NCI-H2171 treated with DMSO at 0.1 percent for 48 hours (cell line): ENCODE results near the gene FAM20C.
"Not testable (repeated sequence)": the region's sequence is repeated elsewhere in the genome, so short reads cannot be mapped to it uniquely, and the experiment has no call there.

Experiments used
- DNase-seq: peaks from one replicate; lab custom pipeline; 2025; lab: John Stamatoyannopoulos, UW

Gene FAM20C

DNA sequence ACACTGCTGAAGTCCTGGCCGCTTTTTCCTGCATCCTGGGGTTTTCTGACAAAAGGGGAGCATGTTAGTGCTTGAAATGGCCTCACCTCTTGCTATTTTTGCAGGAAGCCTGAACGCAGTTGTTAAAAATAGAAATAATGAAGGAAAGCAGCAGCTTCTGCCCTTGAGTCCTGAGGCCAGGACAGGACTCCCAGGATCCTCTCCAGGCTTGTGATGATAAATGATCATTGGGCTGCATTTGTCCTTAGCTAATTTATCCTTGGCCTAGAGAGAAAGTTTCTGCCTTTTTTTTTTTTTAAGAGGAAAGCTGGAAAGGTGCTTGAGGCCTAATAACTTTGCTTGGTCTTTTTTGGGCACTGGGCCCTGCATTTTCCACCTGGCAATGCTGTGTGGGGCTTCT is 17.7 kb upstream of the FAM20C start:
- DNase-seq, result no peak

DNA sequence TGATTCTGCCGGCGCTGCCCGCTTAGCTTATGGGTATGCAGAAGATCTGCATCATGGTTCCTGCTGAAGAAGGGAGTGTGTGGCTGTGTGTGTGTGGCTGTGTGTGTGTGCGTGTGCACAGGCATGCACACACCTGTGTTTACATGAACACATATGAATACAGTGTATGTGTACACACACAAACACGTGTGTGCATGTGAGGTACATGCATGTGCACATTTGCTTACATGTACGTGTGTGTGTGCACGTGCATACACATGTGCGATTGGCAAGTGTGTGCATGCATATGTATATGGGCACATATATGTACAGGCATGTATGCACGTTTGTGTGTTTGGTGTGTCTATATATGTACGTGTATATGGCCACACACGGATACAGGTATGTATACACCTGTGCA is 16.4 kb upstream of the FAM20C start:
- DNase-seq, result no peak

DNA sequence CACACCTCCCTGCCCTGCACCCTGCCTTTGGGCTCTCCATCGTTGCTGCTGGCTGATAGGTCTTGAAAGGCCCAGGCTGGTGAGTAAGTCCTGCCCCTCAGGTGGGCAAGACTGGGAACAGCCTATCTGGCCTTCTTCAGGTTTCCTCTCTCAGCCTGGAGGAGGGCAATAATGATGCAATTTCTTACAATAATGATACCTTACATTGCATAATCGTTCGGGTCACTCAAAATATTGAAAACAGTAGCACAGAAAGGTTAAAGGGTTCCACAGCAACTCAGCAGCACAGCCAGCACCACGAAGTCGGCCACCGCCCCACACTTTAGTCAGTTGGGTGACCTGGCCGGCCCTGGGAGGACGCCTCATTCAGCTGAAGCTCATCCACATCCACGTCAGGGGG is 16.0 kb upstream of the FAM20C start:
- no peak for DNase-seq

DNA sequence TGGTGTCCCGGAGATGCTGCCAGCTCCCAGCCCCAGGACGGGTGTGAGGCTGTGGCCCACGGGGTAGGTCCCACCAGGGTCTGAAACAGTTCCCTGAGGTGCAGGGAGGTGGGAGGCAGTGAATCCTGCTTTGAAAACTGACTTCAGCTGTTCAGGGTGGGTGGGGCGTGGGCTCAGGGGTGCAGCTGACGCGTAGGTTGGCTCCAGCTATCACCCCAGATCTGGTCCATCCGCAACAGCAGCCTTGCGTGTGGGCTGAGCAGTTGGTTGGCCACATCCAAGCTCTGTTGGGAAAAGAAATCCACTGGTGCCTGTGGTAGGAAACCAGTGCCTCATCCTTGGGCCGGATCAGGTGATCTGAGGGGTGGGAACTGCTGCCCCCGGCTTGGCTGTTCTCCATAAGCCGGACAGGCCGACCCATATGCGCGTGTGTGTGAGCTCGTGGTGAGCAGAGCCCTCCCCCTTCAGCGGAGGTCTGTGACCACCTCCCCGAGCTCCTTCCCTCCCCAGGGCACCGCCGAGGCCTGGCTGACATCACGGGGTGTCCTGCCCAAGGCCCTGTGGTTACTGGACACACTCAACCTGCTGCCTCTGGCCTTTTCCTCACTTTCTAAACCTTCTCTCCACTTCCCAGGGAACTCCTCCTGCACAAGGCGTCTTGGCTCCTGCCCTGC is 15.4 kb upstream of the FAM20C start:
- no peak for DNase-seq

DNA sequence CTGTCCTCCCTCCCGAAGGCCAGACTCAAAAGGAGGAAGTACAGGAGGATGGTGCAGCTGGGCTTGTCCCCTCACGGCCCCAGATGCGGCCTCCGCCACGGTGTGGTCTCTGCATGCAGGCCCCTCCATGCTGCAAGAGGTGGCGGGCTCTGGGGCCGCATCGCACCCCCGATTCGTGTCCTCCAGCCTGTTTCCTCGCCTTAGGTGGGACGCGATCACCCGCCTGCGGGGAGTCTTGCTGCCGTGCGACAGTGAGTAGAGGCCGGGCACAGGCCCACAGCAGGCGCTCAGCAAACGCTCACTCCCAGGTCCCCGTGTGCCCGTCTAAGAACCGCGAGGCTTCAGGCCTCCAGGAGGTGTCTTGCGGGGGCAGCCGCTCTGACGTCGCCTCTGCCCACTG is 13.9 kb upstream of the FAM20C start:
- DNase-seq, result no peak

DNA sequence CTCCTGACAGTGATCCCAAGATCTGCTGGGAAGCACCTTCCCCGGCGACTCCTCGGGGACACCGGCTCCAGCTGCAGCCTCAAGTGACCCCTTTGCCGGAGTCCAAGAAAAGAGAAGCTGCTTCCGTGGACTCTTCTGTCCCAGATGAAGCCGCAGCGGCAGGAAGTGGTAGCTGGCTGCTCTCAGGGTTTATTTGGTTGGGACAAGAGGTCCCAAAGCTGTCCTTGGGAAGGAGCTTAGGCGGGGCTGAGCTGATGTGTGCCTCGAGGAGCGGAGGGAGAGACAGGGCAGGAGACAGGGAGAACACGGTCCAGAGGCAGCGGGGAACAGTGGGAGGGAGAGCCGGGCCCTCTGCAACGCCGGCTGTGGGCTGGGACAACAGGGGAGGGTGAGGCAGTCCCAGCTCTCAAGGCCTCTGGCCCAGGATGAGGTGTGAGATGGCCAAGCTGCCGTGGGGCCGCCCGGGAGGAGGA is 13.1 kb upstream of the FAM20C start:
- no peak for DNase-seq

DNA sequence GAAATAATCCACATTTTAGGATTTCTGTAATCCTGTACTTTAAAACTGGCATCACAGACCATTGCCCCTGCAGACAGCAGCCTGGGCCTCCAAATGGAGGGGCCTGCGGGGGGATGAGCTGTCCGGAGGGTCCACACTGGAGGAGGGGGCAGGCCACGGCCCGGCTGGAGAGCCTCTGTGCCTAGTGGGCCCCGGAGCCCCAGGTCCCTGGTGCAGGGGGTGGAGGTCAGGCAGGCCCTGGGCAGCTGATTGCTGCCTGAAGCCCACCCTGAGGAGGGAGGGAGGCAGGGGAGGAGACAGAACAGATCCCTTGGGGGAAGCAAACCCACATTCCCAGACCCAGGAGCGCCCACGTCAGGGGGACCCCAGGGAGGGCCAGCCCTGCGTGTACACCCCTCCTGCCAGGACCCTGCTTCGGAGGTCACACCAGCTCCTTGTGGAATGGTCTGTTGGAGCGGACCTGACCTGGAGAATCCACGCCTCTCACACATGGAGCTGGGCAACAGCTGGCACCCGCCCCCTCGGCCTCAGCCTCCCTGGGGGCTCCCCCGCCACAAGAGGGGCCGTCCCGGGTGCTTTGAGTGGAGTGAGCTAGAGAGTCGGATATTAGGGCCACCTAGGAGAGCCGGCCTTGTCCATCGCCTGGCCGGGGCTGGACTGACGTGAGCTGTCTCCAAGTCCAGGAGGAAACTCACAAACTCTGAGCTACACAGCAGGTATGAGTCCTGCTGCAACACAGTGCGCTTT is 12.2 kb upstream of the FAM20C start:
- no peak for DNase-seq

DNA sequence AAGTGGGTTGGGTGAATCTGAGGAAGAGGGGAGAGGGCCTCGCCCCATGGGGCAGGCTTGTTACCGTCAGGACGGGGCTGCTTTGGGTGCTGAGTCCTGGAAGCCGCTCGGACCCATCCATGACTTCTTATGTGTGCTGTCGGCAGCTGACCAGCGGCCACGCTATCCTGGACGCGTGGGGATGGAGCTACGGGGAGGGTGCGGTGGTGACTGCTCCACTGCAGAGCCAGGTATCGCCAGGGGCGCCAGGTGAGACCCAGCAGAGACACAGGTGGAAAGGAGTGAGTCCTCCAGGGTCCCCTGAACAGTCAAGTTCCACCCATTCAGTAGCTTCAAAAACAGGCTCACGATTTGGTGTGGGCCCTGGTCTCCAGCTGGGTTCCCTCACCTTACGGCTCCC is 10.6 kb upstream of the FAM20C start:
- no peak for DNase-seq

DNA sequence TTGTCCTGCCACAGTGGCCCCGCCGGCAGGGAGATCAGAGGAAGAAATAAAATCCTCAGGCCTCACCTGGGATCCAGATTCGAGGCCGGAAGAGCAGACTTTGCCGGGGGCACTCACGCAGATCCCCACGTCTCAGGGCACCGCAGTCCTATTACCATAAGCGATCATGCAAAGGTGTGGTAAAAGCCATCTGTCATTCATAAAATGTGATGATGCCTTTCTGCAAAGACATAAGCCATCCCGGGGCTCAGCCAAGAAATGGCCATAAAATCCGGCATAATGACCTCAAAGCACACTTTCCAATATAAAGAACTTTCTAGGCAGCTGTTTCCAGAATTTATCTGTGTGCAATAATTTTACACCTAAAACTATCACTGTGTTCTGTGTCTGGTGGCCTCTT is 9.9 kb upstream of the FAM20C start:
- not testable (repeated sequence) for DNase-seq

DNA sequence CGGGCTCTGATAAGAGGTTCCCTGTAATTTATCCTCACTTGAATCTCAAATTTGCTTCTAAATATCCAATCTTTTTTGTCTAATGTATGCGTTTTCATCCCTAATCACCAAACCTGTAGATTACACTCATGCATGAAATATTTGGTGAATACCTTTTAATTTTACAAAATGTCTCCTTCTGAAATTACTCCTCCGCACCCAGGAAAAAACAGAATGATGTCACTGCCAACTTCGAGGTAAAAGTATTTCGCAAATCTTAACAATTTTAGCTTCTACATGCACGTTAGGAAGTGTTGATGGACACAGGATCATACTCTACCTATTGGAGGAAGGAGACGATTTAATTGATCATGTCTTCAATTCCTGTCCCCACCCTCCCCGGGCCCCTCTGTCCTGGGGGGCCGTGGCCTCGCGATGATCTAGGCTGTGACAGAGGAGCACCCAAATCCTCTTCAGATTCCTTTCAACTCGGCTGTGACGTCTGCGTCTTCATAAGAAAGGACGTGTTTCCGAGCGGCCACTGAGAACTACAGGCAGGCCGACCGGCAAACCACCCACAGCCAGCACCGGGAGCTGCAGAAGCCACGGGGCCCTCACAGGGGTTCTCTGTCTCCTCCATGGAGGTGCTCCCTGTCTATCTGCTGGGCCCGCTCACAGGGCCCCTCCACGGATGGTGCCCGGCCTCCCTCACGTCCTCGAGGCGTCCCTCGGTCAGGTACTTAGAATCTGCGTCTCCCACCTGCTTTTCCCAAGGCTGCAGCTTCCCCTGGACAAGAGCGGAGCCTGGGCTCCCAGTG is 8.7 kb upstream of the FAM20C start:
- DNase-seq, result no peak

DNA sequence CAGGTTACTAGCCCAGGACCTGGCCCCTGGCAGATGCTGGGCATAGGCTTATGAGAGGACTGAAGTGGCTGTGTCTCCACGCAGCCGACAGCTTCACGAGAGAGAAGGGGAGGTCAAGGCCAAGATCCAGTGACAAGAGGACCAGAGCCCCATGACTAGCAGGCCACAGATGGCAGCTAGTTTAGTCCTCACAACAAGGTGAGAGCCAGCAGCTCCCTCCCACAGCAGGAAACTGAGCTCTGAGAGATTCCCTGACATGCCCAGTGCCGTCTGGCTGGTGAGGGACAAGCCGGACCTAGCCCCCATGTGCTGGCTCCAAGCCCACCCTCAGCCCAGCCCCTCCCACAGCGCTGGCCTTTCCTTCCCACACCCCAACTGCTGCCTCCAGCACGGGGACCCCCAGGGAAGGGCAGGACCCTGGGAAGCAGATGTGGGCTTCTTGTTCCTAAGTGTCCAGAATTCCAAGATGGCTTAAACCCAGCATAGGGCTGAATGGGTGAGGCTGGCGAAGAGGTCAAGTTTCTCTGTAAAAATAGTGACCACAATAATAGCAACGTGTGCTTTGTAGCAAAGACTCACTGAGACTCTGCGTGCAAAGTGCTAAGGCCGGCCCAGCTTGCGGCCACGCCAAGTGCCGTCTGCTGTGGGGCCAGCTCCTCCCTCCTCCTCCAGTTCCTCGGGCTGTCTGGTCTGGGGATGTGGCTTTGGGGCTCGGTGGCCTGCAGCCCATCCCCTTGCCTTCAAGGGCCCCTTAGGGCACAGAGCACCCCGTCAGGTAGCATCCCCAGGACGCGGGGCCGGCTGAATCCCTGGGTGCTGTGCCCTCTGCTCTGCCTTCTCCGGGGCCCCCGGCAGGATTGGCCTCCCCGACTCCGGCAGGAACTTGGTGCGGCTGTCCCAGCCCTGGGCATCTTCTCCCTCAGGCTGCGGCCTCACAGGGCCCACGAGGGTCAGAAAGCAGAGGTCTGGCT is 7.8 kb upstream of the FAM20C start:
- no peak for DNase-seq

DNA sequence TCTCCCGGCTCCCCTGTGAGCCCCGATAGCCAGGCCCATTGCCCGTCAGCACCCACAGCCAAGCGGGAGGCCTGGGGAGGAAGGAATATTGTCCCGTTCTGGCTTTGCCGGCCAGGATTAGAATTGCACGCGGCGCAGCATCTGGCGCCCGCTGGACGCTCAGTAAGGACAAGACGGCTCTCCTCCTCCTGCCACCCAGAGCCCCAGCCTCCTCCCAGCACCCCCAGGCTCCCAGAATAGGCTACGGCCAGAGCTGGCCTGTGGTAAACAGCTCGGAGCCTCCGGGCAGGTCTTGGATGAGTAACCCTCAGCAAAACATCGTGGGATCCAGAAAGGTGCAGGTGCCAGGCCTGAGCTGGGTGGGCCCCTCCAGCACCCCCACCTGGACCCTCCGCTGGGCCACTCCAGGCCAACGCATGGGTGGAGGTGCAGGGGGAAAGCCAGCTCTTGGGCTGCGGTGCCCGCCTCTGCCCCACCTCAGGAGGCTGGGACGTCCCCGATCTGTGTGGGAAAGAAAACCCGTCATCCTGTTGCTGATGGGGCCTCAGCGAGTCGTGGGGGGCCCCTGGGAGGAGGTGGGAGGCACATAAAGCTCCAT is 5.8 kb upstream of the FAM20C start:
- DNase-seq, result no peak

DNA sequence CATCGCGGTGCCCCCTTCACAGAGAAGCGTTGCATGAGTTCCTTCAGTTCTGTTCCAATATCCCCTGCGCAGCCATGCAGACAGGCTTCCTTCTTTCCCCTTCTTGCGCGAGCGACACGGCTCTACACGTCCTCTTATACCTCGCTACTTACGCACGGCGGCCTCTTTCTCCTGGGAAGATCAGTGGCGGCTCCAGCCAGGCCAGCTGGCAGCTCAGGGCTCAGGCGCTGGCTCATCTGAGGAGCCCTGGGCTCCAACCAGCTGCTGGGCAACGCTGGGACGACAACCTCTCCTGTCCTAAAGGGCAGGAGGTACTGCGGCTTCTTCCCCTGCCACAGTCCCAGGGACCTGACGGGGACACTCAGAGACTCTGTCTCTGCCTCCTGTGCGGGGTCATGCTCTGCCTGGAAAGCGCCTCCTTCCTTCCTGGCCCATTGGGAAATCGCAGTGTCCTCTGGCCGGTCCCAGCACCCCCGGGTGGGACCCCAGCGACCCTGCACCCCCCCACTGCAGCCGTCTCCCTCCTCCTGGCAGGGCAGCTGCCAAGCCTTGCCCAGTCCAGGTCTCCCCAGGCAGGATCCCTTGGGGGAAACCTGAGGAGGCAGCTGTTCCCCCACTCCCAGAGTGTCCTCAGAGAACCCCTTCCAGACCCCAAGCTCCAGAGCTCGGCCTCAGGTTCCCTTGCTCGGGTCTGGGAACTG is 5.0 kb upstream of the FAM20C start:
- no peak for DNase-seq

DNA sequence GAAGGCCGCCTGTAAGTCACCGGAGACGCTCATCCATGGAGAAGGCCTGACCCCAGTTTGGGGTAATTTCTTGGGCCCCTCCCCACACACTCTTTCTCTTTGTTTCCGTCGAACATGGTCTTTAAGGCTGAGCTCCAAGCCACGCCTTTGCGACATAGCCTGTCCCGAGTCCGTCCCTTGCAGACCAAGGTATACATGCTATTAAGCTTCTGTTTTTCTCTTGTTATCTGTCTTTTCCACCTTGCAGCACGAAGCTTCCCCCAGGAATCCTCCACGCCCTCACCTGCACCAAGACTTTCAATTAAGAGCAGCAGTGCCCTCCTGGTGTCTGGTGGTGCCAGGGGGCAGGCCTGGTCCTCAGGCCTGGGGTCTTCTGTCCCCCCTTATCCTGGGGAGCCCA is 4.2 kb upstream of the FAM20C start:
- DNase-seq, result no peak

DNA sequence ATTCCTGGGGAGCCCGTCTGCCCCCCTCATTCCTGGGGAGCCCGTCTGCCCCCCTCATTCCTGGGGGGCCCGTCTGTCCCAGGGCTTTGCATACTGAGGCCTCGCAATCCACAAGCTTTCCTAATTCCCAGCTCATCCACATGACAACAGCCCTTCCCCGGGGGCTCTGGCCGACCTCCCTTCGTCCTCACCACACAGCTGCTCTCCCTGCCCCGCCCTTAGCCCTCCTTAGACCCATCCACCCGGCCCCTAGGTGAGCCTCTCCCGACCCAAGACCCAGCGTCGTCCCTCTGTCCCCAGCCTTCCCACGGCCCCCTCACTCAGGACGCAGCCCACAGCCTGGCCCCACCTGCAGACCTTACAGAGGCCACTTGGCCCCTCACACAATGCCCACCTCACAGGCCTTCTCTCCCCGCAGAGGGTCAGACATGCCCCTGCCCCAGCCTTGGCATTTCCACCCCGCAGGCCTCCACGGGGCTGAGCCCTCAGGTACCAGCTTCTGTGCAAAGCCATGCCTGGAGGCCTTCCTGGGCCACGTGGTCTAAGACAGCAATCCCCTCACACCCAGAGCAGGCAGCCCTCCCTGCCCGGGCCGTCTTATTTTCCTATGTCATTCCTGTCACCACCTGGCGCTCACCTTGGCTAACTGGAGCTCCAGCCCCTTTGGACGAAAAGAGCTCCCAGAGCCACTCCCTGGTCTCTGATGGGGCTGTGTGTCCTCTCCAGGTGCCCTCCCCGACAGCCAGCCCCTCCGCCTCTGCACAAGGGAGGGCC is 3.5 kb upstream of the FAM20C start:
- DNase-seq, result no peak

DNA sequence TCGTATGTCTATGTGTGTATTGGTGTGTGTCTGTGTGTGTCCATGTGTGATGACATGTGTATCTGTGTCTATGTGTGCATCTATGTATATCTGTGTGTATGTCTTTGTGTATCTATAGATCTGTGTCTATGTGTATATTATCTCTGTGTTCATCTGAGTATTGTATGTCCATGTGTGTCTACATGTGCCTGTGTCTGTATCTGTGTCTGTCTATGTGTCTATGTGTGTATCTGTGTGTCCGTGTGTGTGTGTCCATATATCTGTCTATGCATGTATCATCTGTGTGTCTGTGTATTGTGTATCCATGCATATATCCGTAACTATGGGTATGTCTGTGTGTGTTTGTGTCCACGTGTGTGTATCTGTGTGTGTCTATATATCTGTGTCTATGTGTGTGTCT is 2.7 kb upstream of the FAM20C start:
- no peak for DNase-seq

DNA sequence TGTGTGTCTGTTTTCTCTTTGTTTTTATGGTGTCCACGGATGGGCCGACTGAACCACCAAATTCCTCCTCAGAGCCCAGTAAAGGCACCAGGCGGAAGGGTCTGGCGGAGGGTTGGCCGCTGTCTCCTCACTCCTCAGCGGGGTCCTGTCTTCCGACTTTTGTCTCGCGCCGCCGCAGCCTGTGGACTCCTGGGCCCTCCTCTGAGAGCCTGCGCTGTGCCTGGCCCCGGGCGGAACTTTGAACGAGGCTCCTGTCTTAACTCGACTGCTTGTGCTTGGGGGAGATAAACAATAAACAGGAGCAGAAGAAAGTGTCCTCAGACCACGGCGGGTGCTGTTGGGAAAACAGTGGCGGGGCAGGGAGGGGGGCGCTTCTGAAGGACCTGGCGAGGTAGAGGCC is 2.2 kb upstream of the FAM20C start:
- no peak for DNase-seq

DNA sequence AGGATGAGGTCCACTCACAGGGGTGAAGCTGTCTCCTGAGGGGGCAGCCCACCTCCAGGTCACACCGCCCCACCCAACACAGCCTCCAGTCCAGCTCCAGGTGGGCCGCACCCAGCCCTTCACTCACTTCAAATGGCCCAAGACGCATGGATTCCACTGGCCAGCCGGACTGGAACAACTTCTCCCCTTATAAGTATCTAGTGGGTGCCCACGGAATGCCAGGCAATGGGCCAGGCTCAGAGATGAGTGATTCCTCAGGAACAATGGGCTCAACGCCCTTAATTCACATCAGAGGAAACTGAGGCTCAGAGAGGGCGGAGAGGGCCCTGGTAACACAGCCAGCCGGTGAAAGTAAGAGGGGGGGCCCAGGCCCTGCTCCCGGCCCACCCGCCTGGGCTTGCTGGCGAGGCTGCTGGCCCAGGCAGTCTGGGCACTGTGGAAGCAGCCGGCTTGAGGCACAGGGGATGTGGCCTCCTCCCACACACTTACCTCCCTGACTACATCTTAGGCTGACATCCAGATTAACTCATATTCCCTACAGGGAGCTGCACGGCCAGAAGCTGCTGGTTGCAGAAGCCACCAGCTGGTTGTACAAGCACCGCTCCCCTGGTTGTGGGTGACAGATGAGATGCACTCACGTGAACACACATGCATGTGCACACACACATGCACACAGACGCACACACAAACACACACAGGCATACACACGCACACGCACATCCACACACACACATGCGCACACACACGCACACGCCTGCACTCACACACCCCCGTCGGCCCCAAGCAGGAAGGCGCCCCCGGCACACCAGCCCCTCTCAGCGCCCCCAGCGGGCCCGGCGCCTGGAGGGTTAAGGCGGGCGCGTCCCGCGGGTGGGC is 1.0 kb upstream of the FAM20C start:
- peak; percentile 90 for DNase-seq
